Stimulated activated CD8-positive, alpha-beta memory T cell treated with anti-CD3 and anti-CD28 coated beads, Interleukin-12 subunit alpha, Interleukin-12 subunit beta, amount 100 ng/mL, for 24 hours (primary cell): ENCODE measurements around the gene USP25.

Experiments
- DNase-seq: peaks from one replicate; pipeline ENCODE4 v3.0.0-alpha.2; 2020; ENCODE audit errors: extremely low read depth

USP25 gene

GRCh38 chr21:15729674-15730483 is at the start of gene USP25:
TSS of gene USP25 (plus strand) at chr21:15729982. CDS start at chr21:15730394, 412 bp downstream.
- peak; percentile 63 for DNase-seq

GRCh38 chr21:15682186-15682895 is 47.4 kb upstream of the USP25 start:
- DNase-seq: no peak

- no peak for DNase-seq
Measured at GRCh38 chr21:15682977-15683376, 46.8 kb upstream of the USP25 start.

GRCh38 chr21:15686506-15686905 is 43.3 kb upstream of the USP25 start:
- no peak for DNase-seq

GRCh38 chr21:15687208-15687607 is 42.6 kb upstream of the USP25 start:
- no peak for DNase-seq

- no peak for DNase-seq
Measured at GRCh38 chr21:15688016-15688415, 41.8 kb upstream of the USP25 start.

GRCh38 chr21:15688809-15689208 is 41.0 kb upstream of the USP25 start:
- DNase-seq: no peak

- no peak for DNase-seq
Measured at GRCh38 chr21:15692711-15693110, 37.1 kb upstream of the USP25 start.

- DNase-seq: no peak
Measured at GRCh38 chr21:15695241-15695640, 34.5 kb upstream of the USP25 start.

- DNase-seq: no peak
Measured at GRCh38 chr21:15701830-15702229, 28.0 kb upstream of the USP25 start.

GRCh38 chr21:15703932-15704331 is 25.9 kb upstream of the USP25 start:
- no peak for DNase-seq

- DNase-seq: no peak
Measured at GRCh38 chr21:15706696-15707095, 23.1 kb upstream of the USP25 start.

- DNase-seq: no peak
Measured at GRCh38 chr21:15713412-15713811, 16.4 kb upstream of the USP25 start.

- DNase-seq: no peak
Measured at GRCh38 chr21:15718711-15719110, 11.1 kb upstream of the USP25 start.

GRCh38 chr21:15719976-15720375 is 9.8 kb upstream of the USP25 start:
- DNase-seq: no peak

GRCh38 chr21:15722591-15723324 is 7.0 kb upstream of the USP25 start:
- no peak for DNase-seq

- no peak for DNase-seq
Measured at GRCh38 chr21:15725949-15726348, 3.8 kb upstream of the USP25 start.

GRCh38 chr21:15728046-15728445 is 1.7 kb upstream of the USP25 start:
- DNase-seq: no peak

- no peak for DNase-seq
Measured at GRCh38 chr21:15729346-15729673, 472 bp upstream of the USP25 start.

GRCh38 chr21:15730484-15731242 is 881 bp downstream of the USP25 start:
- no peak for DNase-seq

- no peak for DNase-seq
Measured at GRCh38 chr21:15731243-15731613, 1.4 kb downstream of the USP25 start.
